IMR-90 (cell line): ENCODE data around the gene RHBDL1. TPM values are rescaled to one million over a fixed set of nuclear protein-coding genes. Genes with fewer than 3 reads are reported as not detected.
A peak's percentile ranks its signal among the peaks of the same experiment; 100 is the strongest.

Experiments
- ATAC-seq: fragments of 200-7000 bp; cut with Tn5 transposase; 2 replicates; pipeline ENCODE4 v1.9.1; 2020; ENCODE audit warnings: low read depth, mild to moderate bottlenecking, moderate library complexity
- BruUV-seq: library from RNA; stranded (reverse); fragments of 400-500 nt; replicated peaks from 2 replicates; lab custom pipeline; 2021; lab: Mats Ljungman, UMichigan
- CTCF ChIA-PET: fragments of 300-600 bp; formaldehyde crosslinking; extraction: SDS; loops from one replicate; lab custom pipeline; 2021; ENCODE audit warnings: antibody characterized with exemption; lab: Yijun Ruan, JAX
- POLR2A ChIA-PET: fragments of 300-600 bp; sonication (Branson Sonifier 250); formaldehyde crosslinking; loops from one replicate; lab custom pipeline; 2022; ENCODE audit warnings: antibody characterized with exemption; ENCODE audit not compliant: unreplicated experiment; lab: Charles Lee
- DNase-seq: peaks from one replicate; pipeline ENCODE4 v3.0.0; 2013
- H2AFZ ChIP-seq: replicated peaks from 2 replicates; pipeline ENCODE3; 2013; ENCODE audit warnings: low read length, mild to moderate bottlenecking; ENCODE audit not compliant: poor library complexity
- H2AK5ac ChIP-seq: 2 replicates; pipeline ENCODE4 v1.6.1; 2013; ENCODE audit warnings: low read depth, low read length, inconsistent platforms
- H2AK9ac ChIP-seq: replicated peaks from 2 replicates; pipeline ENCODE3; 2013; ENCODE audit warnings: mild to moderate bottlenecking, low read depth, low read length, moderate library complexity; ENCODE audit not compliant: poor library complexity
- H2BK120ac ChIP-seq: 2 replicates; pipeline ENCODE4 v1.6.1; 2013; ENCODE audit warnings: low read depth, low read length, inconsistent platforms
- H2BK15ac ChIP-seq: 3 replicates; pipeline ENCODE4 v1.6.1; 2013; ENCODE audit warnings: low read depth, low read length, inconsistent platforms
- H2BK20ac ChIP-seq: 2 replicates; pipeline ENCODE4 v1.6.1; 2013; ENCODE audit warnings: low read depth, mild to moderate bottlenecking, inconsistent platforms, low read length, moderate library complexity
- H2BK5ac ChIP-seq: 2 replicates; pipeline ENCODE4 v1.6.1; 2013; ENCODE audit warnings: mild to moderate bottlenecking, low read depth, low read length, inconsistent platforms; ENCODE audit not compliant: poor library complexity, severe bottlenecking
- H3K14ac ChIP-seq: replicated peaks from 2 replicates; pipeline ENCODE4 v1.6.1; 2013; ENCODE audit warnings: low read depth, low read length, inconsistent platforms
- H3K18ac ChIP-seq: 2 replicates; pipeline ENCODE4 v1.6.1; 2013; ENCODE audit warnings: low read depth, low read length, control low read depth
- H3K23ac ChIP-seq: 2 replicates; pipeline ENCODE4 v1.6.1; 2013; ENCODE audit warnings: low read depth, low read length, inconsistent platforms
- H3K27ac ChIP-seq: 2 replicates; pipeline ENCODE4 v1.5.1; 2013; ENCODE audit warnings: mild to moderate bottlenecking, control low read depth, low read length; ENCODE audit not compliant: insufficient read depth
- H3K27me3 ChIP-seq: 2 replicates; pipeline ENCODE4 v1.6.1; 2013; ENCODE audit warnings: low read length; ENCODE audit not compliant: control insufficient read depth, insufficient read depth
- H3K36me3 ChIP-seq: 2 replicates; pipeline ENCODE4 v1.6.1; 2013; ENCODE audit warnings: low read length, mixed read lengths; ENCODE audit not compliant: control insufficient read depth, insufficient read depth
- H3K4ac ChIP-seq: 2 replicates; pipeline ENCODE4 v1.6.1; 2013; ENCODE audit warnings: low read depth, low read length, inconsistent platforms
- H3K4me1 ChIP-seq: 2 replicates; pipeline ENCODE4 v1.6.1; 2013; ENCODE audit warnings: low read length, mixed read lengths; ENCODE audit not compliant: control insufficient read depth, insufficient read depth
- H3K4me2 ChIP-seq: 2 replicates; pipeline ENCODE4 v1.6.1; 2013; ENCODE audit warnings: low read depth, mild to moderate bottlenecking, control low read depth, low read length, moderate library complexity
- H3K4me3 ChIP-seq: 2 replicates; pipeline ENCODE4 v1.5.1; 2013; ENCODE audit warnings: low read depth, mild to moderate bottlenecking, control low read depth, low read length, moderate library complexity; ENCODE audit not compliant: insufficient read depth
- H3K56ac ChIP-seq: 2 replicates; pipeline ENCODE4 v1.6.1; 2013; ENCODE audit warnings: low read length, inconsistent platforms; ENCODE audit not compliant: insufficient read depth; ENCODE audit errors: extremely low read depth
- H3K79me1 ChIP-seq, 2 experiments: 2 replicates each; pipeline ENCODE4 v1.6.1; 2013; ENCODE audit warnings: low read length in 2 of 2, inconsistent platforms in 1 of 2, low read depth in 1 of 2
- H3K9ac ChIP-seq: 2 replicates; pipeline ENCODE4 v1.6.1; 2013; ENCODE audit warnings: low read depth, low read length, control low read depth
- H3K9me1 ChIP-seq: 2 replicates; pipeline ENCODE4 v1.6.1; 2013; ENCODE audit warnings: low read length, inconsistent platforms; ENCODE audit not compliant: insufficient read depth
- H3K9me3 ChIP-seq: 2 replicates; pipeline ENCODE4 v1.6.1; 2013; ENCODE audit warnings: low read length; ENCODE audit not compliant: control insufficient read depth, insufficient read depth
- H4K20me1 ChIP-seq: 2 replicates; pipeline ENCODE4 v1.6.1; 2013; ENCODE audit warnings: low read length, inconsistent platforms; ENCODE audit not compliant: insufficient read depth
- H4K5ac ChIP-seq: 2 replicates; pipeline ENCODE4 v1.6.1; 2013; ENCODE audit warnings: mild to moderate bottlenecking, low read depth, low read length, control low read depth
- H4K8ac ChIP-seq, 2 experiments: 2 replicates each; pipeline ENCODE4 v1.6.1; 2013; ENCODE audit warnings: low read depth in 2 of 2, low read length in 2 of 2, control low read depth in 1 of 2, inconsistent platforms in 1 of 2
- H4K91ac ChIP-seq: 2 replicates; pipeline ENCODE4 v1.6.1; 2013; ENCODE audit warnings: low read depth, low read length, inconsistent platforms; ENCODE audit not compliant: insufficient read depth
- ELK1 ChIP-seq: fragments of 150-350 bp; IDR thresholded peaks from 2 replicates; pipeline ENCODE4 v1.6.1; 2016; ENCODE audit warnings: low read depth, mild to moderate bottlenecking, low read length, moderate library complexity, borderline replicate concordance
- WGBS, 2 experiments: methylation state at CpG; one replicate each; pipeline versions ENCODE4 v1.1.5 to v1.1.7; 2013; ENCODE audit warnings: missing lambda C conversion rate in 2 of 2; ENCODE audit not compliant: insufficient read length in 1 of 2; ENCODE audit errors: extremely low coverage in 2 of 2; 5-methylcytosine and 5-hydroxymethylcytosine counted together
- dilution Hi-C: fragments of 300-500 bp; cut with HindIII; formaldehyde crosslinking; loops from one replicate; pipeline ENCODE4 v1.14.3; 2018; ENCODE audit warnings: low sequenced_read_pairs; ENCODE audit not compliant: unreplicated experiment
- in situ Hi-C: fragments of 300-500 bp; cut with MboI; formaldehyde crosslinking; loops from 3 replicates; pipeline ENCODE4 v1.14.3; 2019; ENCODE audit warnings: low sequenced_read_pairs, inconsistent platforms, mixed read lengths
- intact Hi-C: fragments of 100-400 bp; cut with micrococcal nuclease; formaldehyde crosslinking; loops from 2 replicates; pipeline ENCODE4 v1.10.0; 2022
- polyA plus RNA-seq, 3 experiments: library from polyadenylated mRNA; depleted of rRNA; stranded (reverse); fragments of >200 nt; gene quantifications; 2 replicates each; pipeline ENCODE4 v1.2.3, GENCODE V29; 2012; ENCODE audit warnings: low replicate concordance in 1 of 3
- total RNA-seq: library from RNA; depleted of rRNA; stranded (reverse); fragments of >200 nt; gene quantifications from 2 replicates; pipeline ENCODE4 v1.2.3, GENCODE V29; 2012

Gene RHBDL1
- total and polyA plus RNA-seq, 2 of the 4 experiments (the other 2 are of a cell fraction) = 0.72 to 4.1 TPM

GRCh38 chr16:678209-678857, 2.9 kb downstream of the RHBDL1 start:
- peak overlapping the region; percentile 5 for H2AK9ac ChIP-seq
- no peak for ATAC-seq
- H2AFZ ChIP-seq = no peak overlapping the region
- H3K27ac ChIP-seq = no peak overlapping the region
- CTCF ChIA-PET = no interaction called here
- H3K56ac ChIP-seq = no peak overlapping the region
- H3K4me2 ChIP-seq = no peak overlapping the region
- H4K8ac ChIP-seq = no peak overlapping the region
- peaks cover 9 to 40% of the 10 kb centered on the region in 2 experiments; a peak in 3 of 4 replicates for H3K79me1 ChIP-seq
- no peak overlapping the region for H4K91ac ChIP-seq
- no peak overlapping the region for H3K4me3 ChIP-seq
- H2BK15ac ChIP-seq = no peak overlapping the region
- intact Hi-C loops (no loop called here), in situ Hi-C loops (no loop called here), dilution Hi-C loops (no loop called here)
- TF ChIP-seq ELK1 = no peak
- H3K14ac ChIP-seq = no peak overlapping the region
- no peaks in the 10 kb centered on the region for H3K9me3 ChIP-seq
- H2AK5ac ChIP-seq = peak overlapping the region; percentile 67; the same call in 1 of the 2 replicates
- peaks cover 21% of the 10 kb centered on the region for H3K4me1 ChIP-seq
- H3K9ac ChIP-seq = no peak overlapping the region
- H3K36me3 ChIP-seq = peaks cover 28% of the 10 kb centered on the region
- peaks cover 15% of the 10 kb centered on the region for H3K9me1 ChIP-seq
- peaks cover 46% of the 10 kb centered on the region for H4K20me1 ChIP-seq
- BruUV-seq = no TSS peak
- no peak for DNase-seq
- 83% methylated on average over 9 of the region's 21 CpGs; no CpG with 5 or more reads in 1 of the 2 experiments for WGBS, 2 experiments
- H4K5ac ChIP-seq = no peak overlapping the region
- H2BK20ac ChIP-seq = no peak overlapping the region
- H3K4ac ChIP-seq = no peak overlapping the region
- H3K23ac ChIP-seq = no peak overlapping the region
- no peak overlapping the region for H3K18ac ChIP-seq
- no peaks in the 10 kb centered on the region for H3K27me3 ChIP-seq
- no peak overlapping the region for H2BK5ac ChIP-seq
- POLR2A ChIA-PET = no interaction called here
- H2BK120ac ChIP-seq = no peak overlapping the region
